ENCODE results near the gene RBM14. TPM values are rescaled to one million over a fixed set of nuclear protein-coding genes. Genes with fewer than 3 reads are reported as not detected.

RBM14 gene
- total RNA-seq, 1 donor from 2014 or later: 34.9 TPM

DNA sequence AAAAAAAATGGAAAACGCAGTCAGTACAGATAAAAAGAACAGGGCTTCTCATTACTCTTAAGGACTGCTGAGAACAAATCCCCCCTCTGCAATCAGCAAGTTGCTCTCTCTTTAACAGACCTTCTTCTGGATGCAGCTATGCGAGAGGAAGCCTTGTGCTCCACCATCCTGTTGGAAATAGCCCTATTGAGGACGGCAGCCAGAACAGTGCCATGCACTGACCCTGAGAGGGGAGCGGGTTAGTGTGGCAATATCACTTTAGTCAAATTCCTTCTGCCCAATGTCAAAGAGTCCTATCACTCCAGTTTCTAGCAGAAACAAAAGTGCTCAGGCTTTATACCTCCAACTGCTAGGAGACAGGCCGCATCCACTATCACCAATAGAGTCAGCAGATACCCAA lies 54.4 kb downstream of the RBM14 start:
- TF ChIP-seq, protein P1, sequence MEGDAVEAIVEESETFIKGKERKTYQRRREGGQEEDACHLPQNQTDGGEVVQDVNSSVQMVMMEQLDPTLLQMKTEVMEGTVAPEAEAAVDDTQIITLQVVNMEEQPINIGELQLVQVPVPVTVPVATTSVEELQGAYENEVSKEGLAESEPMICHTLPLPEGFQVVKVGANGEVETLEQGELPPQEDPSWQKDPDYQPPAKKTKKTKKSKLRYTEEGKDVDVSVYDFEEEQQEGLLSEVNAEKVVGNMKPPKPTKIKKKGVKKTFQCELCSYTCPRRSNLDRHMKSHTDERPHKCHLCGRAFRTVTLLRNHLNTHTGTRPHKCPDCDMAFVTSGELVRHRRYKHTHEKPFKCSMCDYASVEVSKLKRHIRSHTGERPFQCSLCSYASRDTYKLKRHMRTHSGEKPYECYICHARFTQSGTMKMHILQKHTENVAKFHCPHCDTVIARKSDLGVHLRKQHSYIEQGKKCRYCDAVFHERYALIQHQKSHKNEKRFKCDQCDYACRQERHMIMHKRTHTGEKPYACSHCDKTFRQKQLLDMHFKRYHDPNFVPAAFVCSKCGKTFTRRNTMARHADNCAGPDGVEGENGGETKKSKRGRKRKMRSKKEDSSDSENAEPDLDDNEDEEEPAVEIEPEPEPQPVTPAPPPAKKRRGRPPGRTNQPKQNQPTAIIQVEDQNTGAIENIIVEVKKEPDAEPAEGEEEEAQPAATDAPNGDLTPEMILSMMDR (IDR thresholded peaks at IDR 0.05): no peak
- no peak for TF ChIP-seq POLR2AphosphoS5 (IDR thresholded peaks at IDR 0.05; ENCODE audit: insufficient read depth in 1 of 2, low read depth in 1 of 2)
- TF ChIP-seq POLR2A (IDR thresholded peaks at IDR 0.05): no peak
- Histone ChIP-seq H3K4me1 (peaks cover 29% of the 10 kb centered on the region), H3K27ac (no peak overlapping the region), H3K9me3 (no peaks in the 10 kb centered on the region), H3K27me3 (no peaks in the 10 kb centered on the region), H3K4me3 (no peak overlapping the region), H3K36me3 (peaks cover 0 to 7% of the 10 kb centered on the region in 2 donors)
- intact Hi-C loops (cut with DNase I): no loop called here
- no peak for DNase-seq (ENCODE audit: extremely low spot score in 2 of 2)

DNA sequence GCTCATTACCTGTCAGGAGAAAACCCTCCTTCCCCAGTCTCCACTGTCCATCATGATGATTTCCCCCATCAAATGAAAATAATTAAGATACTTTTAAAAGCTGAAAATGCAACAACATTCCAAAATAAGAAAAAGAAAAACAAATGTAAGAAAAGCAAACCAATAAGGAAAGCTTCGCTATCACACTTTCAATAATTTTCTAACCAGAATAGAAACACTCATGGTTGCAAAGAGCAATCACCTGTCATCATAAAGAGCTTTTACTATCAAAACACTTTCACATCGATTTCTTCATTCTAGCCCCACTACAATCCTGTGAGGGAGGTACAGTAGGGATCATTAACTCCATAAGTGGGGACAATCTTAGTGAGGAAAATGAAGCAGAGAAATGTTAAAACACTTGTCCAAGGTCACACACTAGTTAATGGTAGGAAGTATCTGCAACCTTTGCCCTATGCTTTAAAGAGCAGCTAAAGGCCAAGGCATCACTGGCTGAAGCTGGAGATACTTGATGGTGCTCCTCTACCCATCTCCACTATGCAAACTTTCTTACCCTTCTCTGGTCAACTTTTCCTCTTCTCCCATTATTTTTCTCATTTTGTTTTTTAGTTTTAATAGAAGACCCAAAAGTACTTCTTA lies 58.7 kb downstream of the RBM14 start:
- Histone ChIP-seq H3K4me1 (peaks cover 44% of the 10 kb centered on the region), H3K9me3 (no peaks in the 10 kb centered on the region), H3K36me3 (no peaks in the 10 kb centered on the region), H3K4me3 (no peak overlapping the region), H3K27me3 (no peaks in the 10 kb centered on the region), H3K27ac (no peak overlapping the region)
- TF ChIP-seq POLR2A (IDR thresholded peaks at IDR 0.05) (no peak), POLR2AphosphoS5 (IDR thresholded peaks at IDR 0.05; ENCODE audit: insufficient read depth in 1 of 2, low read depth in 1 of 2) (no peak)
- TF ChIP-seq, protein P1 (IDR thresholded peaks at IDR 0.05): no peak
- intact Hi-C loops (cut with DNase I): no loop called here
- no peak for DNase-seq (ENCODE audit: extremely low spot score in 2 of 2)

DNA sequence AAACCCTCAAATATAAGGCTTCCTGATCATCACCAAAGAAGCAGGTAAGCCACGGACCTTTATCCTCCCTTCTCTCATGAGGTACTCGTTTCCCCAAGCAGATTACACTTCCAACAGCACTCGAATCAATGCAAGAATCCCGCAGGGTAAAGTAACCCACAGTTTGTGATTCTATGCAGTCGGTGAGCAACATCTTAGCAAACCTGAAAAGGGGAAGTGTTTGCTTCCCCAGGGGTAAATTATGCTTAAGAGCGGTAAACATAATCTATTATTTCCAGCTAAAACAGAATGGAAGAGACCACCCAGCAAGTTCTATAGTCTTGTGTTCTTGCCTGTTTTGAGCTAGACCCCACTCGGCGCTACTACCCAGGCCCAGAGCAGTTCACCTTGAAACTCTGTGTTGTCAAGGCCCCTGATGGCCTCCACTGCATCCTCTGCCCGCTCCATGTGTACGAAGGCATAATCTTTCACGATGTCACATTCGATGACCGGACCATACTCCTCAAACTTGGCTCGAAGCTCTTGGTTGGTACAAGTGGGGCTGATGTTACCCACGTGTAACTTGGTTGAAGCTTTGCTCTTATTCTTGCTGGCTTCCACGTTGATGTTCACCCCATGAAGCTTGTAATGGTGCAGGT lies 60.0 kb downstream of the RBM14 start:
- TF ChIP-seq, protein P1 (IDR thresholded peaks at IDR 0.05): no peak
- TF ChIP-seq POLR2AphosphoS5 (IDR thresholded peaks at IDR 0.05; ENCODE audit: insufficient read depth in 1 of 2, low read depth in 1 of 2): no peak
- H3K27me3 ChIP-seq: no peaks in the 10 kb centered on the region
- peak overlapping the region; percentile 66 to 87 for H3K4me3 ChIP-seq
- no peak for DNase-seq (ENCODE audit: extremely low spot score in 2 of 2)
- peaks cover 36% of the 10 kb centered on the region for H3K4me1 ChIP-seq
- intact Hi-C loops (cut with DNase I): no loop called here
- H3K36me3 ChIP-seq: no peaks in the 10 kb centered on the region
- H3K9me3 ChIP-seq: no peaks in the 10 kb centered on the region
- H3K27ac ChIP-seq: no peak overlapping the region

Small RNA genes lying within 50 kb of the gene (small RNA-seq; reads per million reads assigned to genes)
- not detected for gene RNU4-39P

Other genes starting within 250 kb of the RBM14 start
- 4.2 TPM for gene SLC29A2, start 244.9 kb upstream of the RBM14 start, total RNA-seq
- gene NPAS4, start 195.6 kb upstream of the RBM14 start, total RNA-seq: not detected
- 49.4 TPM for gene MRPL11, start 177.8 kb upstream of the RBM14 start, total RNA-seq
- gene PELI3, start 149.7 kb upstream of the RBM14 start, total RNA-seq: 21.6 TPM
- gene DPP3, start 136.2 kb upstream of the RBM14 start, total RNA-seq: 10.8 TPM
- gene BBS1, start 106.0 kb upstream of the RBM14 start, total RNA-seq: 53.8 TPM
- 16.5 TPM for gene ZDHHC24, start 70.6 kb upstream of the RBM14 start, total RNA-seq
- gene ACTN3, start 69.7 kb upstream of the RBM14 start, total RNA-seq: not detected
- 85.7 TPM for gene CTSF, start 48.0 kb upstream of the RBM14 start, total RNA-seq
- 0.74 TPM for gene CCDC87, start 23.6 kb upstream of the RBM14 start, total RNA-seq
- 42.5 TPM for gene CCS, start 23.4 kb upstream of the RBM14 start, total RNA-seq
- 61.1 TPM for gene RBM4, start 22.1 kb downstream of the RBM14 start, total RNA-seq
- gene RBM4B, start 61.3 kb downstream of the RBM14 start, total RNA-seq: 17.4 TPM
- gene SPTBN2, start 112.6 kb downstream of the RBM14 start, total RNA-seq: 117 TPM
- 23.6 TPM for gene RCE1, start 226.8 kb downstream of the RBM14 start, total RNA-seq
- gene LRFN4, start 240.4 kb downstream of the RBM14 start, total RNA-seq: 8.1 TPM